ENCODE measurements around the gene SUMO2.

Gene SUMO2

DNA sequence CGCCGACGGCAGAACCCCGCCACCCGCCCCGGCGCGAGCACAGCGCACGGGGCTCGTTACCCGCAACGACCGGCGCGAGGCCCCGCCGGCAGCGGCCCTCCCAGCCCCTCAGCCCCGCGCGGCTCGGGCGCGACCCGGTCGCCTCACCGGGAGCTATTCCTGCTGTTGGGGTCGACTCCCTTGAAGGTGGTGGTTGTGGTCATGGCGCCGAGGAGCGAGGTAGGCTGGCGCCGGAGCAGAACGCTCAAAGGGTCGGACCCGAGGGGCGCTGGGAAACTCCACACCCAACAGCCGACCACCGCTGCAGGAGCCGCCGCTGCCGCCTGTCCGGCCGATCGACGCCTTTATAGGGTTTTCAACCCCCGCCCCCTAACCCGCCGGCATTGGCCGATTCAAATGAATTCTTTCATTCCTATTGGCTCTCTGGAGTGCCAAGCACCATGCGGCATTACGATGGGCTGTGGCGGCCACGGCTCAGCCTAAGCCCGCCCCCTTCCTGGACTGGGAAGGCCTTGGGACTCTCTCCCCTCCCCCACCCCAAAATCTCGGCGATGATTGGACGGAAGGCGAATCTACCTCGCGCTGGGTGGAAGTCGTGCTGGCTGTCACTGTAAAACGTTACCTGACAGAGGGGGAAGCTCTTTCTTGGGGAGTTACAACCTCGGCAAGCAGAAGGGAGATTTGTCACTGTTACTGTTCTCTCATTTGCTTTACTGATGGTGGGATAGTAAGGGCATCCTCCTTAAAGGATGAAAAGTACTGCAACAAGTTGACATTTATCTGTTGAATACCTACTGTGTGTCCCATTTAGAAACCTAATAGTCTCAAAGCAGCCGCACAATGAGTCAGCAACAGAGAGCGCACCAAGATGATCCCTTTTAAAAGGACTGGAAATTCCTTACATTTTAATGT is 28.3 kb downstream of the SUMO2 start, which contains the start of gene JPT1 (continued):
- TF ChIP-seq, protein P1, sequence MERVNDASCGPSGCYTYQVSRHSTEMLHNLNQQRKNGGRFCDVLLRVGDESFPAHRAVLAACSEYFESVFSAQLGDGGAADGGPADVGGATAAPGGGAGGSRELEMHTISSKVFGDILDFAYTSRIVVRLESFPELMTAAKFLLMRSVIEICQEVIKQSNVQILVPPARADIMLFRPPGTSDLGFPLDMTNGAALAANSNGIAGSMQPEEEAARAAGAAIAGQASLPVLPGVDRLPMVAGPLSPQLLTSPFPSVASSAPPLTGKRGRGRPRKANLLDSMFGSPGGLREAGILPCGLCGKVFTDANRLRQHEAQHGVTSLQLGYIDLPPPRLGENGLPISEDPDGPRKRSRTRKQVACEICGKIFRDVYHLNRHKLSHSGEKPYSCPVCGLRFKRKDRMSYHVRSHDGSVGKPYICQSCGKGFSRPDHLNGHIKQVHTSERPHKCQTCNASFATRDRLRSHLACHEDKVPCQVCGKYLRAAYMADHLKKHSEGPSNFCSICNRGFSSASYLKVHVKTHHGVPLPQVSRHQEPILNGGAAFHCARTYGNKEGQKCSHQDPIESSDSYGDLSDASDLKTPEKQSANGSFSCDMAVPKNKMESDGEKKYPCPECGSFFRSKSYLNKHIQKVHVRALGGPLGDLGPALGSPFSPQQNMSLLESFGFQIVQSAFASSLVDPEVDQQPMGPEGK (tag by site-specific recombination; IDR thresholded peaks at IDR 0.05) = peak; percentile 74
- TF ChIP-seq, protein P2, sequence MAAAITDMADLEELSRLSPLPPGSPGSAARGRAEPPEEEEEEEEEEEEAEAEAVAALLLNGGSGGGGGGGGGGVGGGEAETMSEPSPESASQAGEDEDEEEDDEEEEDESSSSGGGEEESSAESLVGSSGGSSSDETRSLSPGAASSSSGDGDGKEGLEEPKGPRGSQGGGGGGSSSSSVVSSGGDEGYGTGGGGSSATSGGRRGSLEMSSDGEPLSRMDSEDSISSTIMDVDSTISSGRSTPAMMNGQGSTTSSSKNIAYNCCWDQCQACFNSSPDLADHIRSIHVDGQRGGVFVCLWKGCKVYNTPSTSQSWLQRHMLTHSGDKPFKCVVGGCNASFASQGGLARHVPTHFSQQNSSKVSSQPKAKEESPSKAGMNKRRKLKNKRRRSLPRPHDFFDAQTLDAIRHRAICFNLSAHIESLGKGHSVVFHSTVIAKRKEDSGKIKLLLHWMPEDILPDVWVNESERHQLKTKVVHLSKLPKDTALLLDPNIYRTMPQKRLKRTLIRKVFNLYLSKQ (tag by site-specific recombination; IDR thresholded peaks at IDR 0.05; ENCODE audit: borderline replicate concordance) = no peak
- TF ChIP-seq, protein P3, sequence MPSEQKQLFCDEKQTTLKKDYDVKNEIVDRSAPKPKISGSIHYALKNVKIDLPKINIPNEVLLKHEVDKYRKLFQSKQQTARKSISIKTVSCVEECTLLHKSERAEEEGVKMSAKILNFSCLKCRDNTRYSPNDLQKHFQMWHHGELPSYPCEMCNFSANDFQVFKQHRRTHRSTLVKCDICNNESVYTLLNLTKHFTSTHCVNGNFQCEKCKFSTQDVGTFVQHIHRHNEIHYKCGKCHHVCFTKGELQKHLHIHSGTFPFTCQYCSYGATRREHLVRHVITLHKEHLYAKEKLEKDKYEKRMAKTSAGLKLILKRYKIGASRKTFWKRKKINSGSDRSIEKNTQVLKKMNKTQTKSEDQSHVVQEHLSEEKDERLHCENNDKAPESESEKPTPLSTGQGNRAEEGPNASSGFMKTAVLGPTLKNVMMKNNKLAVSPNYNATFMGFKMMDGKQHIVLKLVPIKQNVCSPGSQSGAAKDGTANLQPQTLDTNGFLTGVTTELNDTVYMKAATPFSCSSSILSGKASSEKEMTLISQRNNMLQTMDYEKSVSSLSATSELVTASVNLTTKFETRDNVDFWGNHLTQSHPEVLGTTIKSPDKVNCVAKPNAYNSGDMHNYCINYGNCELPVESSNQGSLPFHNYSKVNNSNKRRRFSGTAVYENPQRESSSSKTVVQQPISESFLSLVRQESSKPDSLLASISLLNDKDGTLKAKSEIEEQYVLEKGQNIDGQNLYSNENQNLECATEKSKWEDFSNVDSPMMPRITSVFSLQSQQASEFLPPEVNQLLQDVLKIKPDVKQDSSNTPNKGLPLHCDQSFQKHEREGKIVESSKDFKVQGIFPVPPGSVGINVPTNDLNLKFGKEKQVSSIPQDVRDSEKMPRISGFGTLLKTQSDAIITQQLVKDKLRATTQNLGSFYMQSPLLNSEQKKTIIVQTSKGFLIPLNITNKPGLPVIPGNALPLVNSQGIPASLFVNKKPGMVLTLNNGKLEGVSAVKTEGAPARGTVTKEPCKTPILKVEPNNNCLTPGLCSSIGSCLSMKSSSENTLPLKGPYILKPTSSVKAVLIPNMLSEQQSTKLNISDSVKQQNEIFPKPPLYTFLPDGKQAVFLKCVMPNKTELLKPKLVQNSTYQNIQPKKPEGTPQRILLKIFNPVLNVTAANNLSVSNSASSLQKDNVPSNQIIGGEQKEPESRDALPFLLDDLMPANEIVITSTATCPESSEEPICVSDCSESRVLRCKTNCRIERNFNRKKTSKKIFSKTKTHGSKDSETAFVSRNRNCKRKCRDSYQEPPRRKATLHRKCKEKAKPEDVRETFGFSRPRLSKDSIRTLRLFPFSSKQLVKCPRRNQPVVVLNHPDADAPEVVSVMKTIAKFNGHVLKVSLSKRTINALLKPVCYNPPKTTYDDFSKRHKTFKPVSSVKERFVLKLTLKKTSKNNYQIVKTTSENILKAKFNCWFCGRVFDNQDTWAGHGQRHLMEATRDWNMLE (tag by site-specific recombination; conservative IDR thresholded peaks at IDR 0.05; ENCODE audit: low read depth) = no peak
- TF ChIP-seq ZNF560 (tag by site-specific recombination; IDR thresholded peaks at IDR 0.05; ENCODE audit: borderline replicate concordance) (no peak), ZFP69B (tag by site-specific recombination; IDR thresholded peaks at IDR 0.05) (no peak), ZNF302 (tag by site-specific recombination; IDR thresholded peaks at IDR 0.05; ENCODE audit: low read depth) (no peak), ZNF555 (tag by site-specific recombination; conservative IDR thresholded peaks at IDR 0.05) (no peak), ZNF621 (tag by site-specific recombination; IDR thresholded peaks at IDR 0.05) (no peak), ZBTB7A (tag by site-specific recombination; IDR thresholded peaks at IDR 0.05; ENCODE audit: low read depth) (peak; percentile 39; the same call in 1 of the 2 replicates), FEZF1 (tag by site-specific recombination; IDR thresholded peaks at IDR 0.05) (no peak), ZNF791 (tag by site-specific recombination; IDR thresholded peaks at IDR 0.05) (no peak), OVOL3 (tag by site-specific recombination; IDR thresholded peaks at IDR 0.05) (no peak), ZNF24 (tag by site-specific recombination; IDR thresholded peaks at IDR 0.05) (peak; percentile 23; the same call in 1 of the 2 replicates), SP7 (tag by site-specific recombination; IDR thresholded peaks at IDR 0.05) (peak; percentile 55), KLF8 (tag by site-specific recombination; IDR thresholded peaks at IDR 0.05) (0 out of 2 replicates have a peak, but pooled peaks have one; percentile 50), SP3 (tag by site-specific recombination; IDR thresholded peaks at IDR 0.05) (peak; percentile 94), KLF1 (tag by site-specific recombination; IDR thresholded peaks at IDR 0.05) (no peak), ZNF837 (tag by site-specific recombination; IDR thresholded peaks at IDR 0.05) (no peak), GLI4 (tag by site-specific recombination; IDR thresholded peaks at IDR 0.05) (no peak), ZNF2 (tag by site-specific recombination; IDR thresholded peaks at IDR 0.05) (peak; percentile 24; the same call in 1 of the 2 replicates), GLIS1 (tag by site-specific recombination; IDR thresholded peaks at IDR 0.05) (peak; percentile 15; the same call in 1 of the 2 replicates)
- TF ChIP-seq, protein P4, sequence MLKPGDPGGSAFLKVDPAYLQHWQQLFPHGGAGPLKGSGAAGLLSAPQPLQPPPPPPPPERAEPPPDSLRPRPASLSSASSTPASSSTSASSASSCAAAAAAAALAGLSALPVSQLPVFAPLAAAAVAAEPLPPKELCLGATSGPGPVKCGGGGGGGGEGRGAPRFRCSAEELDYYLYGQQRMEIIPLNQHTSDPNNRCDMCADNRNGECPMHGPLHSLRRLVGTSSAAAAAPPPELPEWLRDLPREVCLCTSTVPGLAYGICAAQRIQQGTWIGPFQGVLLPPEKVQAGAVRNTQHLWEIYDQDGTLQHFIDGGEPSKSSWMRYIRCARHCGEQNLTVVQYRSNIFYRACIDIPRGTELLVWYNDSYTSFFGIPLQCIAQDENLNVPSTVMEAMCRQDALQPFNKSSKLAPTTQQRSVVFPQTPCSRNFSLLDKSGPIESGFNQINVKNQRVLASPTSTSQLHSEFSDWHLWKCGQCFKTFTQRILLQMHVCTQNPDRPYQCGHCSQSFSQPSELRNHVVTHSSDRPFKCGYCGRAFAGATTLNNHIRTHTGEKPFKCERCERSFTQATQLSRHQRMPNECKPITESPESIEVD (tag by site-specific recombination; IDR thresholded peaks at IDR 0.05) = no peak
- TF ChIP-seq, protein P5, sequence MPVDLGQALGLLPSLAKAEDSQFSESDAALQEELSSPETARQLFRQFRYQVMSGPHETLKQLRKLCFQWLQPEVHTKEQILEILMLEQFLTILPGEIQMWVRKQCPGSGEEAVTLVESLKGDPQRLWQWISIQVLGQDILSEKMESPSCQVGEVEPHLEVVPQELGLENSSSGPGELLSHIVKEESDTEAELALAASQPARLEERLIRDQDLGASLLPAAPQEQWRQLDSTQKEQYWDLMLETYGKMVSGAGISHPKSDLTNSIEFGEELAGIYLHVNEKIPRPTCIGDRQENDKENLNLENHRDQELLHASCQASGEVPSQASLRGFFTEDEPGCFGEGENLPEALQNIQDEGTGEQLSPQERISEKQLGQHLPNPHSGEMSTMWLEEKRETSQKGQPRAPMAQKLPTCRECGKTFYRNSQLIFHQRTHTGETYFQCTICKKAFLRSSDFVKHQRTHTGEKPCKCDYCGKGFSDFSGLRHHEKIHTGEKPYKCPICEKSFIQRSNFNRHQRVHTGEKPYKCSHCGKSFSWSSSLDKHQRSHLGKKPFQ (tag by site-specific recombination; IDR thresholded peaks at IDR 0.05) = no peak
- TF ChIP-seq, protein P6, sequence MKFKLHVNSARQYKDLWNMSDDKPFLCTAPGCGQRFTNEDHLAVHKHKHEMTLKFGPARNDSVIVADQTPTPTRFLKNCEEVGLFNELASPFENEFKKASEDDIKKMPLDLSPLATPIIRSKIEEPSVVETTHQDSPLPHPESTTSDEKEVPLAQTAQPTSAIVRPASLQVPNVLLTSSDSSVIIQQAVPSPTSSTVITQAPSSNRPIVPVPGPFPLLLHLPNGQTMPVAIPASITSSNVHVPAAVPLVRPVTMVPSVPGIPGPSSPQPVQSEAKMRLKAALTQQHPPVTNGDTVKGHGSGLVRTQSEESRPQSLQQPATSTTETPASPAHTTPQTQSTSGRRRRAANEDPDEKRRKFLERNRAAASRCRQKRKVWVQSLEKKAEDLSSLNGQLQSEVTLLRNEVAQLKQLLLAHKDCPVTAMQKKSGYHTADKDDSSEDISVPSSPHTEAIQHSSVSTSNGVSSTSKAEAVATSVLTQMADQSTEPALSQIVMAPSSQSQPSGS (tag by site-specific recombination; IDR thresholded peaks at IDR 0.05; ENCODE audit: low read depth) = no peak
- TF ChIP-seq, protein P7, sequence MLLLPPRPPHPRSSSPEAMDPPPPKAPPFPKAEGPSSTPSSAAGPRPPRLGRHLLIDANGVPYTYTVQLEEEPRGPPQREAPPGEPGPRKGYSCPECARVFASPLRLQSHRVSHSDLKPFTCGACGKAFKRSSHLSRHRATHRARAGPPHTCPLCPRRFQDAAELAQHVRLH (tag by site-specific recombination; IDR thresholded peaks at IDR 0.05) = no peak
